ENCODE measurements around the gene DEPDC5.

- TF ChIP-seq SIN3A (IDR thresholded peaks at IDR 0.05; ENCODE audit: borderline replicate concordance, insufficient read depth, low read length) = no peak
- no peak for TF ChIP-seq TAF1 (IDR thresholded peaks at IDR 0.05; ENCODE audit: borderline replicate concordance, insufficient read depth, low read length)
- no peak for TF ChIP-seq POLR2AphosphoS5 (IDR thresholded peaks at IDR 0.05; ENCODE audit: low read depth, low read length)
Observed at GRCh38 chr22:31773416-31773815, 19.6 kb downstream of the DEPDC5 start.
